GM10248 (cell line): ENCODE measurements around the gene GGNBP2.
A peak's percentile ranks its signal among the peaks of the same experiment; 100 is the strongest.

Experiments
- CTCF ChIA-PET: fragments of 300-600 bp; sonication (Branson Sonifier 250); formaldehyde crosslinking; extraction: SDS; loops from one replicate; lab custom pipeline; 2021; ENCODE audit warnings: antibody characterized with exemption; lab: Yijun Ruan, JAX
- POLR2A ChIA-PET: fragments of 350-650 bp; sonication (Branson Sonifier 250); formaldehyde crosslinking; extraction: SDS; loops from one replicate; lab custom pipeline; 2020; ENCODE audit warnings: antibody characterized with exemption; lab: Yijun Ruan, JAX
- DNase-seq: peaks from one replicate; pipeline ENCODE4 v3.0.0; 2012; ENCODE audit errors: extremely low spot score
- TF ChIP-seq, protein P1 (sequence below): IDR thresholded peaks from 2 replicates; pipeline ENCODE4 v1.5.1; 2012; ENCODE audit warnings: mild to moderate bottlenecking, low read depth; ENCODE audit errors: extremely low read depth, missing control alignments, control extremely low read depth

GGNBP2 gene

DNA sequence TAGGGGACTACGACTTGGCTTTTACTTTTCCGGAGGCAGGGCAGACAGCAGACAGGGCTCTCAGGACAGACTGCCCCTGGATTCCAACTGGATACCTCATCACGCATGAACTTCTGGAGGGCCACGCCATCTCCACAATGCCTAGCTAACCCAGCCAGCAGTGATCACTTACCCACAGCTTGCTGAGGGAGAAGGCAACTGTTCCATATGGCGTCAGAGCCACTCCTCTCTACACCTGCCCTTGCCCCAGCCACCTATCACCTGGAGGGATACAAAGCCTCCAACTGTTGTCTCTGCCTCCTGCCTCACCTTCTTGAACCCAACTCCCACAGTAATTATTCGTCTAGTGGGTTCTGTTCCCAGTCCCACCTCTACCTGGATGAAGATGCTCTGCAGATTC lies 18.8 kb upstream of the GGNBP2 start:
- DNase-seq, result no peak
- ChIA-PET POLR2A (no interaction called here), CTCF (no interaction called here)
- TF ChIP-seq, protein P1, sequence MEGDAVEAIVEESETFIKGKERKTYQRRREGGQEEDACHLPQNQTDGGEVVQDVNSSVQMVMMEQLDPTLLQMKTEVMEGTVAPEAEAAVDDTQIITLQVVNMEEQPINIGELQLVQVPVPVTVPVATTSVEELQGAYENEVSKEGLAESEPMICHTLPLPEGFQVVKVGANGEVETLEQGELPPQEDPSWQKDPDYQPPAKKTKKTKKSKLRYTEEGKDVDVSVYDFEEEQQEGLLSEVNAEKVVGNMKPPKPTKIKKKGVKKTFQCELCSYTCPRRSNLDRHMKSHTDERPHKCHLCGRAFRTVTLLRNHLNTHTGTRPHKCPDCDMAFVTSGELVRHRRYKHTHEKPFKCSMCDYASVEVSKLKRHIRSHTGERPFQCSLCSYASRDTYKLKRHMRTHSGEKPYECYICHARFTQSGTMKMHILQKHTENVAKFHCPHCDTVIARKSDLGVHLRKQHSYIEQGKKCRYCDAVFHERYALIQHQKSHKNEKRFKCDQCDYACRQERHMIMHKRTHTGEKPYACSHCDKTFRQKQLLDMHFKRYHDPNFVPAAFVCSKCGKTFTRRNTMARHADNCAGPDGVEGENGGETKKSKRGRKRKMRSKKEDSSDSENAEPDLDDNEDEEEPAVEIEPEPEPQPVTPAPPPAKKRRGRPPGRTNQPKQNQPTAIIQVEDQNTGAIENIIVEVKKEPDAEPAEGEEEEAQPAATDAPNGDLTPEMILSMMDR, result no peak

DNA sequence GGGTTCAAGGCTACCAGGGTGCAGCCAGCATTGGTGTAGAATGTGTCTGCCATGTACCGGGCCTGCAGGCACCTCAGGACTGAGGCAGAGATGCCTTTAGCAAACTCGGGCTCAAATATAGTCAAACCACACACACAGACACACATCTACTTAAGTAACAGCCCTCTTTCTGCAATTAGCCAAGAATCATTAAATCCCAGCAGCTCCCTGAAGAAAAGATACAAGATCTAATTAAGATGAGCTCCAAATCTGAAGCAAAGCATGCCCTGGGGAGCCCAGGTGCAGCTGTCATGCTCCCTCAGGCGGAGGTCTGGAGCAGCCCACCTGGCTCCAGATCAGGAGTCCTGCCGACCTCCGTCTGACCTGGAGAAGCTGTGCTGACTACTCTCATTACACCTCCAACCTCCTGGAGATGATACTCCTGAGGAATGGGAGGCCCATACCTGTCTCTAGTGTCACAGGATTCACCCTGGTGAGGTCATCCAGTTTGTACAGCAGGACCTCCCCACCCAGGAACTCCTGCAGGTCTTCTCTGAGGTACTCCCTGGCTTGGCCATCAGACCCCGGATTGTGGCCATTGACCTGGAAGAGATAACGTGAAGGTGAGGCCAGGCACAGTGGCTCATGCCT lies 17.0 kb upstream of the GGNBP2 start:
- POLR2A ChIA-PET, result no interaction called here
- DNase-seq, result no peak
- CTCF ChIA-PET, result no interaction called here
- TF ChIP-seq, protein P1, result no peak

DNA sequence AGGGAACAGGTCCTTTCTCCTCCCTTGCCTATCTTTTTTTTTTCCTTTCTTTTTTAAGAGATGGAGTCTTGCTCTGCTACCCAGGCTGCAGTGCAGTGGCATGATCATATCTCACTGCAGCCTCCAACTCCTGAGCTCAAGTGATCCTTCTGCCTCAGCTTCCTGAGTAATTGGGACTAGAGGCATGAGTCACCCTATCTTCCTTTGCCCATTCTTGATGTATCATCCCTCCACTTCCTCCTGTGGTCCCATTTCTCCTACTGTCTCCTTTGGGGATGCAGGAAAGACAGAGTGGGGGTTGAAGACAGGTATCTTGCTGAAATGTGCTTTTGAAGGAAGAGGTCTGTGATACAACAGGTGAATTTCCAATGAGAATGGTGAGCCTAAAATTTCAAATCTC lies 15.6 kb upstream of the GGNBP2 start:
- ChIA-PET POLR2A (no interaction called here), CTCF (no interaction called here)
- DNase-seq, result no peak
- TF ChIP-seq, protein P1, result no peak

DNA sequence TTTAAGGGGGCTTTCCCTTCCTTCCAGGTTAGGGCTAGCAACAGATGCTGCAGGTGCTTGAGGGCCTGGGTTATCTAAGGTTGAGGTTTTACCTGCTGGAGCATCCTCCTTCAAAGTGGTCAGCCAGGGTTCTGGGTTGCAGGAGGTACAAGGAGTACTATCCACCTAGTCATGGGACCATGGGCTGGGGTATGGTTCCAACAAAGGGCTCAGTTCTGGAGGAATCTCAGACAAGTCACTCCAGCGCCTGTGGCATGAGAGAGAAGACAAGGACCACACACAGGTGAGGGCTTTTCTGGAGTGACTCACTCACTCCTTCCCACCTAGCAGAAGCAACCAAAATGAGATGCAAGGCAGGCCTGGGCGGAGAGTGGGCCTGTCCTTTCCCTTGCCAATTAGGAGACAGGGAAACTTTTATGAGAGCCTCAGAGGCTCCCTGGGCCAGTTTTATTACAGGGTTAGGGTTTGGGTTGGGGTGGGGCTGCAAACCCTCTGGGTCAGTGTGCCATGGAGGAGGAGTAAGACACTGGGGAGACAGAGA lies 12.2 kb upstream of the GGNBP2 start:
- TF ChIP-seq, protein P1, result no peak
- POLR2A ChIA-PET, result no interaction called here
- no peak for DNase-seq
- CTCF ChIA-PET, result no interaction called here

DNA sequence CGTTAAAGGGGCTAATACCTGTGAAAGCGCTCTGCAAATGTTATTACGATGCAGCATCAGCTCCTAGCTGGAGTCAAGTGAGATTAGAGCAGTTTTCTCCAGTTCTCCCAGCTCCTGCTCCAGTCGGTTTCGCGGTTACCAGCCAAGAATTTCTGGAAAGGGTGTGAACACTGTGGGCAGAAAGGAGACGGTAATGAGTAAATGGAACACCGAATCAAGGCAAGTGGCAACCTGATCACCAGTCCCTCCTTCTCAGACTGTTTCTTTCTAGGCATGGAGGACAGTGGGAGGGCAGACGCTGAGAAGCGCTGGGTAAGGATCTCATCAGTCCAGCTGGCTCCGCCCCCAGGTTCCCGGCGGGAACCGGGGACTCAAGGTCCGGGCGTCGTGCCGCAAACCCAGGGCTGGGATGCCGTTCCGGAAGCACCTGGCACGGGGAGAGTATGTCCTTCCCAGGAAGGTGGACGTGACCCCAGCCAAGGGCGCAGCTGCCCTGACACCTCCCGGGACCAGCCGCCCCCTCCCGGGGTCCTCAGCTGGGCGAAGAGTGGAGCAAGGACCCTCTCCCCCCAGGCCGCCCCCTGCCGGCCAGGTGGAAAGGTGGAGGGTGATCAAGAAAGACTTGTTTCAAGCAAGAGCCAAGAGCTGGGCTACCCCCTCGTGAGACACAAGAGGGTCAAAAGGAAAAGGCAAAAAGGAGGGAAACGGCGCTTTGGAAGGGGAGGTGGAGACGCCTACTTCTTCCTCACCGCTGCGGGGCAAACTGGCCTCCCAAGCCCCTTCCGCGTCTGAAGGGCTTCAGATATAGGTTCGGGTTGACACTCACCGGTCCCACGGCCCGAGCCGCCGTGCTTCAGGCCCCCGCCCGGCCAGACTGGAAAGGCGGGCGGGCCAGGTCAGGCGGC lies 10.5 kb upstream of the GGNBP2 start:
- peak; percentile 72 for DNase-seq
- TF ChIP-seq, protein P1, result peak; percentile 69
- ChIA-PET POLR2A (no interaction called here), CTCF (interaction anchor here (0.7 to 1.6 kb wide), 11 partner anchors 8 to 96 kb away, joined by 3 to 14 read pairs (median 4); no protein-coding TSS in a partner anchor)
